SK-N-MC (cell line): ENCODE data around the gene CPEB2.

ENCODE experiments used
- DNase-seq: peaks from one replicate; pipeline ENCODE4 v3.0.0-alpha.2; 2011; ENCODE audit warnings: low read depth, low spot score
- H3K27ac ChIP-seq: fragments of 200-600 bp; sonication (generic); 2 replicates; pipeline ENCODE4 v1.5.1; 2016; ENCODE audit warnings: mixed run types
- H3K36me3 ChIP-seq: fragments of 200-600 bp; sonication (generic); 2 replicates; pipeline ENCODE4 v1.6.1; 2017; ENCODE audit warnings: antibody characterized with exemption, low read length, mixed read lengths; ENCODE audit not compliant: insufficient read depth
- H3K4me3 ChIP-seq: fragments of 200-600 bp; sonication (generic); 2 replicates; pipeline ENCODE4 v1.5.1; 2016
- H3K9ac ChIP-seq: fragments of 200-600 bp; sonication (generic); 2 replicates; pipeline ENCODE4 v1.8.0; 2017; ENCODE audit warnings: mixed run types, mixed read lengths; ENCODE audit not compliant: insufficient read length
- H3K9me3 ChIP-seq: fragments of 200-600 bp; sonication (generic); 2 replicates; pipeline ENCODE4 v1.6.1; 2017; ENCODE audit warnings: low read depth, mild to moderate bottlenecking, antibody characterized with exemption, low read length, moderate library complexity, mixed read lengths
- EZH2 ChIP-seq: fragments of 200-600 bp; sonication (generic); IDR thresholded peaks from one replicate; pipeline ENCODE4 v1.6.1; 2017; ENCODE audit warnings: antibody characterized with exemption
- FOXP2 ChIP-seq: optimal IDR thresholded peaks from 2 replicates; pipeline ENCODE3; 2011; ENCODE audit warnings: mild to moderate bottlenecking, moderate library complexity; ENCODE audit not compliant: insufficient read depth; ENCODE audit errors: extremely low read length, control extremely low read depth
- POLR2AphosphoS5 ChIP-seq: IDR thresholded peaks from 2 replicates; pipeline ENCODE4 v1.6.1; 2012; ENCODE audit warnings: mild to moderate bottlenecking, low read depth, low read length, borderline replicate concordance

The CPEB2 gene

GRCh38 chr4:15001869-15002658 lies at the start of gene CPEB2:
CPEB2 (plus strand) TSS chr4:15002481; CDS start chr4:15002674, 193 bp downstream.
- H3K9me3 ChIP-seq = no peaks in the 10 kb centered on the region
- H3K27ac ChIP-seq = peak within 1 kb of the TSS; percentile 100
- H3K36me3 ChIP-seq = peaks cover 24% of the 10 kb centered on the region
- DNase-seq = no peak
- peak within 1 kb of the TSS; percentile 87 for H3K4me3 ChIP-seq
- peak within 1 kb of the TSS; percentile 99 for H3K9ac ChIP-seq
- peak; percentile 56 for TF ChIP-seq POLR2AphosphoS5
- TF ChIP-seq EZH2 = no peak
- peak; percentile 58 for TF ChIP-seq FOXP2

- TF ChIP-seq POLR2AphosphoS5 = no peak
- TF ChIP-seq FOXP2 = no peak
- no peak for TF ChIP-seq EZH2
- no peaks in the 10 kb centered on the region for H3K36me3 ChIP-seq
- no peaks in the 10 kb centered on the region for H3K9me3 ChIP-seq
- DNase-seq = no peak
- H3K27ac ChIP-seq = no peak overlapping the region
- H3K4me3 ChIP-seq = no peak overlapping the region
- no peak overlapping the region for H3K9ac ChIP-seq
These were observed 43.8 kb upstream of the CPEB2 start for GRCh38 chr4:14958436-14958835.

- no peak for TF ChIP-seq FOXP2
- no peak for TF ChIP-seq POLR2AphosphoS5
- no peak for TF ChIP-seq EZH2
- no peak overlapping the region for H3K4me3 ChIP-seq
- no peaks in the 10 kb centered on the region for H3K36me3 ChIP-seq
- no peaks in the 10 kb centered on the region for H3K9me3 ChIP-seq
- no peak for DNase-seq
- no peak overlapping the region for H3K9ac ChIP-seq
- H3K27ac ChIP-seq = no peak overlapping the region
These were observed 41.0 kb upstream of the CPEB2 start for GRCh38 chr4:14961292-14961691.

GRCh38 chr4:14965071-14965470 lies 37.2 kb upstream of the CPEB2 start:
- H3K9ac ChIP-seq = no peak overlapping the region
- no peak overlapping the region for H3K4me3 ChIP-seq
- no peak for DNase-seq
- H3K9me3 ChIP-seq = no peaks in the 10 kb centered on the region
- no peak overlapping the region for H3K27ac ChIP-seq
- H3K36me3 ChIP-seq = no peaks in the 10 kb centered on the region
- TF ChIP-seq FOXP2 (no peak), POLR2AphosphoS5 (no peak), EZH2 (no peak)

- TF ChIP-seq FOXP2 (no peak), EZH2 (no peak), POLR2AphosphoS5 (no peak)
- H3K4me3 ChIP-seq = no peak overlapping the region
- no peak overlapping the region for H3K27ac ChIP-seq
- DNase-seq = no peak
- no peaks in the 10 kb centered on the region for H3K9me3 ChIP-seq
- no peak overlapping the region for H3K9ac ChIP-seq
- no peaks in the 10 kb centered on the region for H3K36me3 ChIP-seq
These were observed 34.3 kb upstream of the CPEB2 start for GRCh38 chr4:14967982-14968381.

GRCh38 chr4:14977830-14978229 lies 24.5 kb upstream of the CPEB2 start:
- Histone ChIP-seq H3K9me3 (no peaks in the 10 kb centered on the region), H3K36me3 (no peaks in the 10 kb centered on the region), H3K4me3 (no peak overlapping the region), H3K27ac (no peak overlapping the region), H3K9ac (no peak overlapping the region)
- no peak for DNase-seq
- TF ChIP-seq FOXP2 (no peak), EZH2 (no peak)

- Histone ChIP-seq H3K36me3 (no peaks in the 10 kb centered on the region), H3K27ac (no peak overlapping the region), H3K4me3 (no peak overlapping the region), H3K9ac (no peak overlapping the region), H3K9me3 (no peaks in the 10 kb centered on the region)
- TF ChIP-seq FOXP2 (no peak), POLR2AphosphoS5 (no peak), EZH2 (no peak)
- no peak for DNase-seq
These were observed 17.8 kb upstream of the CPEB2 start for GRCh38 chr4:14984448-14984847.

- Histone ChIP-seq H3K9me3 (no peaks in the 10 kb centered on the region), H3K27ac (no peak overlapping the region), H3K9ac (no peak overlapping the region), H3K4me3 (no peak overlapping the region), H3K36me3 (no peaks in the 10 kb centered on the region)
- no peak for DNase-seq
- TF ChIP-seq POLR2AphosphoS5 (no peak), FOXP2 (no peak), EZH2 (no peak)
These were observed 17.1 kb upstream of the CPEB2 start for GRCh38 chr4:14985161-14985560.

GRCh38 chr4:14985843-14986242 lies 16.4 kb upstream of the CPEB2 start:
- DNase-seq = no peak
- no peaks in the 10 kb centered on the region for H3K36me3 ChIP-seq
- H3K4me3 ChIP-seq = no peak overlapping the region
- no peak overlapping the region for H3K9ac ChIP-seq
- H3K27ac ChIP-seq = no peak overlapping the region
- H3K9me3 ChIP-seq = no peaks in the 10 kb centered on the region
- TF ChIP-seq EZH2 (no peak), FOXP2 (no peak), POLR2AphosphoS5 (no peak)
